Measurements from ENCODE around the gene DHX36.

The DHX36 gene

GRCh38 chr3:154280161-154280560, 44.1 kb downstream of the DHX36 start:
- no peak for DNase-seq (ENCODE audit: low read depth)

- no peak for DNase-seq (ENCODE audit: low read depth)
Observed at GRCh38 chr3:154275965-154276364, 48.3 kb downstream of the DHX36 start.

- DNase-seq (ENCODE audit: low read depth), result no peak
Observed at GRCh38 chr3:154275292-154275691, 49.0 kb downstream of the DHX36 start.

GRCh38 chr3:154274348-154274747, 49.9 kb downstream of the DHX36 start:
- no peak for DNase-seq (ENCODE audit: low read depth)

- no peak for DNase-seq (ENCODE audit: low read depth)
Observed at GRCh38 chr3:154273381-154273780, 50.9 kb downstream of the DHX36 start.

- no peak for DNase-seq (ENCODE audit: low read depth)
Observed at GRCh38 chr3:154254527-154254926, 69.8 kb downstream of the DHX36 start.

- peak; percentile 42 for DNase-seq (ENCODE audit: low read depth)
Observed at GRCh38 chr3:154252759-154253638, 71.3 kb downstream of the DHX36 start.

GRCh38 chr3:154251610-154252009, 72.7 kb downstream of the DHX36 start:
- DNase-seq (ENCODE audit: low read depth), result no peak

- DNase-seq (ENCODE audit: low read depth), result no peak
Observed at GRCh38 chr3:154250291-154250690, 74.0 kb downstream of the DHX36 start.

- DNase-seq (ENCODE audit: low read depth), result no peak
Observed at GRCh38 chr3:154247806-154248415, 76.4 kb downstream of the DHX36 start.

- no peak for DNase-seq (ENCODE audit: low read depth)
Observed at GRCh38 chr3:154244644-154245043, 79.6 kb downstream of the DHX36 start.

GRCh38 chr3:154243353-154243752, 80.9 kb downstream of the DHX36 start:
- DNase-seq (ENCODE audit: low read depth), result no peak

GRCh38 chr3:154242766-154243165, 81.5 kb downstream of the DHX36 start:
- DNase-seq (ENCODE audit: low read depth), result no peak

GRCh38 chr3:154241496-154241895, 82.8 kb downstream of the DHX36 start:
- no peak for DNase-seq (ENCODE audit: low read depth)

- no peak for DNase-seq (ENCODE audit: low read depth)
Observed at GRCh38 chr3:154240235-154240634, 84.1 kb downstream of the DHX36 start.

GRCh38 chr3:154236331-154236730, 88.0 kb downstream of the DHX36 start:
- no peak for DNase-seq (ENCODE audit: low read depth)

- DNase-seq (ENCODE audit: low read depth), result no peak
Observed at GRCh38 chr3:154235330-154235729, 89.0 kb downstream of the DHX36 start.

GRCh38 chr3:154229217-154229590, 95.1 kb downstream of the DHX36 start:
- DNase-seq (ENCODE audit: low read depth), result no peak

- DNase-seq (ENCODE audit: low read depth), result no peak
Observed at GRCh38 chr3:154228561-154229216, 95.6 kb downstream of the DHX36 start.

- no peak for DNase-seq (ENCODE audit: low read depth)
Observed at GRCh38 chr3:154227531-154227930, 96.8 kb downstream of the DHX36 start.

- DNase-seq (ENCODE audit: low read depth), result no peak
Observed at GRCh38 chr3:154225536-154225935, 98.8 kb downstream of the DHX36 start.

- DNase-seq (ENCODE audit: low read depth), result no peak
Observed at GRCh38 chr3:154224866-154225265, 99.4 kb downstream of the DHX36 start.

- DNase-seq (ENCODE audit: low read depth), result no peak
Observed at GRCh38 chr3:154224366-154224765, 99.9 kb downstream of the DHX36 start.
